A673 (cell line): Measurements from ENCODE around the gene PCDHGB2. TPM values are rescaled to one million over a fixed set of nuclear protein-coding genes. Genes with fewer than 3 reads are reported as not detected.

Source experiments
- BruUV-seq: library from RNA; stranded (reverse); fragments of 400-500 nt; replicated peaks from 2 replicates; lab custom pipeline; 2021; lab: Mats Ljungman, UMichigan
- CTCF ChIA-PET: fragments of 300-600 bp; sonication (Branson Sonifier 250); formaldehyde crosslinking; loops from one replicate; lab custom pipeline; 2022; ENCODE audit warnings: antibody characterized with exemption; lab: Charles Lee
- POLR2A ChIA-PET: fragments of 300-600 bp; sonication (Branson Sonifier 250); formaldehyde crosslinking; loops from one replicate; lab custom pipeline; 2022; ENCODE audit warnings: antibody characterized with exemption; ENCODE audit not compliant: low non-redundant PET; lab: Charles Lee
- DNase-seq: peaks from one replicate; pipeline ENCODE4 v3.0.0-alpha.2; 2015; ENCODE audit warnings: low spot score
- H3K27ac ChIP-seq: fragments of 200-600 bp; sonication (generic); 2 replicates; pipeline ENCODE4 v1.5.1; 2016; ENCODE audit warnings: mixed run types, low read depth, mild to moderate bottlenecking, mixed read lengths, antibody characterized with exemption, low read length; ENCODE audit not compliant: poor library complexity, severe bottlenecking
- H3K27me3 ChIP-seq: fragments of 200-600 bp; sonication (generic); replicated peaks from 2 replicates; pipeline ENCODE4 v1.6.1; 2017; ENCODE audit warnings: mixed run types, low read depth, mild to moderate bottlenecking, mixed read lengths, antibody characterized with exemption, low read length; ENCODE audit not compliant: insufficient read depth, poor library complexity
- H3K36me3 ChIP-seq: fragments of 200-600 bp; sonication (generic); 2 replicates; pipeline ENCODE4 v1.6.1; 2016; ENCODE audit warnings: mixed run types, mild to moderate bottlenecking, mixed read lengths, antibody characterized with exemption, low read length; ENCODE audit not compliant: insufficient read depth, poor library complexity, severe bottlenecking
- H3K4me1 ChIP-seq: fragments of 200-600 bp; sonication (generic); 2 replicates; pipeline ENCODE4 v1.6.1; 2017; ENCODE audit warnings: mixed run types, mild to moderate bottlenecking, mixed read lengths, antibody characterized with exemption, low read length; ENCODE audit not compliant: insufficient read depth, poor library complexity, severe bottlenecking
- H3K4me3 ChIP-seq: fragments of 200-600 bp; sonication (generic); 2 replicates; pipeline ENCODE4 v1.5.1; 2016; ENCODE audit warnings: low read depth, mixed run types, mild to moderate bottlenecking, mixed read lengths, low read length; ENCODE audit not compliant: poor library complexity, severe bottlenecking
- H3K9me3 ChIP-seq: fragments of 200-600 bp; sonication (generic); 2 replicates; pipeline ENCODE4 v1.6.1; 2016; ENCODE audit warnings: mixed run types, low read depth, mild to moderate bottlenecking, mixed read lengths, antibody characterized with exemption, low read length; ENCODE audit not compliant: poor library complexity, severe bottlenecking
- EZH2 ChIP-seq: fragments of 200-600 bp; sonication (generic); IDR thresholded peaks from 2 replicates; pipeline ENCODE4 v1.6.1; 2017; ENCODE audit warnings: borderline replicate concordance, low read depth, mild to moderate bottlenecking, mixed read lengths, antibody characterized with exemption, low read length; ENCODE audit not compliant: poor library complexity, severe bottlenecking
- intact Hi-C: fragments of 100-400 bp; cut with micrococcal nuclease; formaldehyde crosslinking; loops from one replicate; pipeline ENCODE4 v1.10.0; 2022; ENCODE audit not compliant: unreplicated experiment
- total RNA-seq: library from RNA; stranded (reverse); gene quantifications from 2 replicates; pipeline ENCODE4 v1.2.3, GENCODE V29; 2021
- TF ChIP-seq, protein P1 (sequence below): fragments of 300-800, 200-600 bp; sonication (generic); conservative IDR thresholded peaks from 2 replicates; pipeline ENCODE4 v1.5.1; 2017; ENCODE audit warnings: low read depth, mild to moderate bottlenecking, antibody characterized with exemption, low read length, moderate library complexity, mixed read lengths

The PCDHGB2 gene
- total RNA-seq, 1 experiment from 2014 or later, result 6.5 TPM

DNA sequence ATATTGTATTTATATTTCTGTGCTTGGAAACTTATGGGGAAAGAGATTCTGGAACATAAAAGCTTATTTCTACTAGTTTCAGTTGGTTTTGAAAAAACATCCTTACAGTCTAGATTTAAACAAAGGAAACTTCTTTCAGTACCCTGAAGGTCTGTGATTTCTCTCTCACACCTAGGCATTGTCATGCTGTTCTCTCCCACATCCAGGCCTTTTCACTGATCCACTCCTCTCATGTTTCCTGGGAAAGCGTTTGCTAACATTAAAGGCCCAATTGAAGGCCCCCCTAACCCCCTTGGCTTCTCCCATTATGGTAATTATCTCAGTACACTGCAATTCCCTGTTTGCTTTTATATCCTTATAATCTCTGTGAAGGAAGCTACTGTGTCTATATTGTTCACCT, 17.0 kb upstream of the PCDHGB2 start:
- intact Hi-C loops, result no loop called here
- DNase-seq, result no peak
- ChIA-PET POLR2A (no interaction called here), CTCF (no interaction called here)
- H3K4me3 ChIP-seq, result no peak overlapping the region
- no peaks in the 10 kb centered on the region for H3K27me3 ChIP-seq
- H3K4me1 ChIP-seq, result no peaks in the 10 kb centered on the region
- no peaks in the 10 kb centered on the region for H3K36me3 ChIP-seq
- no peak for TF ChIP-seq EZH2
- TF ChIP-seq, protein P1, sequence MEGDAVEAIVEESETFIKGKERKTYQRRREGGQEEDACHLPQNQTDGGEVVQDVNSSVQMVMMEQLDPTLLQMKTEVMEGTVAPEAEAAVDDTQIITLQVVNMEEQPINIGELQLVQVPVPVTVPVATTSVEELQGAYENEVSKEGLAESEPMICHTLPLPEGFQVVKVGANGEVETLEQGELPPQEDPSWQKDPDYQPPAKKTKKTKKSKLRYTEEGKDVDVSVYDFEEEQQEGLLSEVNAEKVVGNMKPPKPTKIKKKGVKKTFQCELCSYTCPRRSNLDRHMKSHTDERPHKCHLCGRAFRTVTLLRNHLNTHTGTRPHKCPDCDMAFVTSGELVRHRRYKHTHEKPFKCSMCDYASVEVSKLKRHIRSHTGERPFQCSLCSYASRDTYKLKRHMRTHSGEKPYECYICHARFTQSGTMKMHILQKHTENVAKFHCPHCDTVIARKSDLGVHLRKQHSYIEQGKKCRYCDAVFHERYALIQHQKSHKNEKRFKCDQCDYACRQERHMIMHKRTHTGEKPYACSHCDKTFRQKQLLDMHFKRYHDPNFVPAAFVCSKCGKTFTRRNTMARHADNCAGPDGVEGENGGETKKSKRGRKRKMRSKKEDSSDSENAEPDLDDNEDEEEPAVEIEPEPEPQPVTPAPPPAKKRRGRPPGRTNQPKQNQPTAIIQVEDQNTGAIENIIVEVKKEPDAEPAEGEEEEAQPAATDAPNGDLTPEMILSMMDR, result no peak
- H3K9me3 ChIP-seq, result peaks cover 30% of the 10 kb centered on the region
- no peak overlapping the region for H3K27ac ChIP-seq
- no TSS peak for BruUV-seq

DNA sequence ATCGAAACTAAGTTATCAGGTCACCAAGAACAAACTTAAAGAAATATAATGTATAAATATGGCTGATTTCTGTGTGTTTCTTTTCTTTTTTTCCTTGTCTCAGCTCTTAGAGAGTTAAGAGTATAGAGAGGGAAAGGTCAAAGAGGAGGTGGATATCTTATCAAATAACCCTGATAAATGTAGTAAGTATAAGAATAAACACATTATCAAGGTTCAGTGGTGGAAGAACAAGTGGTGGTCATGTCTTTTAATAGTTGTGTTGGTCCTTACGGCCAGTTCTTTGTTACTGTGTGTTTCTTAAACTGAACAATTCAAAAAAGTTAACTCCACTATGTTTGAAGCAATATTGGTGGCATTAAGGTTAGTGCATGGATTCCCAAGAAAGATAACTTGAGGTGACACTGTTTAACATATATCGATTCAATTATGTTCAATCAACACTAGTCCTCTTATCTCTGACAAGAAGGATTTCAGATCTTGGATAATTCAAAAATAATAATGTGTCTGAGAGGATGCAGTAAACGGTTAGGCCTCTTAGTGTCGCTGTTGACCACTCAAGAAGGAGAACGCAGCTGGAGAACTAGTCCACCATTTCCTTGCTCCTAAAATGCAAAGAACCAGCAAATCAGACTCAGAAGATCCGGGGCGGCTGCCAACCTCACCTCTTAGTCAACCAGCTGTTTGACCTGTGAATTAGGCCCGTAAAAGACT, 16.4 kb upstream of the PCDHGB2 start, which contains the start of gene PCDHGA3:
TSS of gene PCDHGA3 (plus strand) at position 588 of the 711 bp plus-strand sequence. CDS start 205 bp downstream, outside the sequence.
- peak; percentile 41 for DNase-seq
- TF ChIP-seq, protein P1, result peak; percentile 40; the same call in 1 of the 2 replicates
- no peak for TF ChIP-seq EZH2
- Histone ChIP-seq H3K27ac (no peak within 1 kb of the TSS), H3K4me3 (no peak within 1 kb of the TSS), H3K9me3 (peaks cover 24% of the 10 kb centered on the region), H3K4me1 (no peaks in the 10 kb centered on the region), H3K27me3 (no peaks in the 10 kb centered on the region), H3K36me3 (no peaks in the 10 kb centered on the region)
- no TSS peak for BruUV-seq
- intact Hi-C loops, result no loop called here
- POLR2A ChIA-PET, result no interaction called here
- CTCF ChIA-PET, result no interaction called here

- H3K36me3 ChIP-seq, result no peaks in the 10 kb centered on the region
- intact Hi-C loops, result no loop called here
- POLR2A ChIA-PET, result no interaction called here
- H3K4me3 ChIP-seq, result no peak overlapping the region
- CTCF ChIA-PET, result no interaction called here
- H3K4me1 ChIP-seq, result no peaks in the 10 kb centered on the region
- no peaks in the 10 kb centered on the region for H3K27me3 ChIP-seq
- TF ChIP-seq, protein P1, result no peak
- TF ChIP-seq EZH2, result no peak
- peaks cover 18% of the 10 kb centered on the region for H3K9me3 ChIP-seq
- BruUV-seq, result no TSS peak
- DNase-seq, result no peak
- no peak overlapping the region for H3K27ac ChIP-seq
Observed at GRCh38 chr5:141343953-141344463, 15.8 kb upstream of the PCDHGB2 start.
